HG03196 (cell line): ENCODE results near the gene RND2.

Experiments used
- ATAC-seq: cut with Tn5 transposase; IDR thresholded peaks from one replicate; pipeline ENCODE4 v1.9.1; 2021; ENCODE audit not compliant: unreplicated experiment

The RND2 gene

DNA sequence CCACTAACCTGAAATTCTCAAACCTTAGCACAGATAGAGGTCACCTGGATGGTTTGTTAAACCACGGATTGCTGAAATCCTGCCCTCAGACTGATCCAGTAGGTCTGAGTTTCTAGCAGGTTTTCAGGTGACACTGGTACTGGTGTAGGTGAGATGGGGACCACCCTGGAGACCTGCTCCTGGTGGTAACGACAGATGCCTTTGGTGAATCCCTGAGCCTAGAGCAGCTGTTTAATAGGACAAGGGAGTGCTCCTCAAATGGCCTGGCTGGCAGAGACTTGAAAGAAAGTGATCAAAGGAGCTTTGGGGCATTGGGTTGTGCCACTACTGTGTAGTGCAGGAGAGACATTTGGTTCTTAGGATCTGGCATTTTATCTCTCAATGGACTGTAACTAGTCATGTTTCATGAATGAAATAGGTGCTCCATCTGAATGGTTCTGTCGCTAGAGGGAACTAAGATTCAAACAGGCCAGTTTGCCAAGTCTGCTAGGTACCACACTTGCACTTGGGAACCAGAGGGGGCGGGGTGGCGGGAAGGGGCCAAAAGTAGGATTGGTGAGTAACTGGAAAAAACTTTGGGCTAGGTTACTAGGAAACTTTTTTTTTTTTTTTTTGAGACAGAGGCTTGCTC, 21.4 kb upstream of the RND2 start:
- no peak for ATAC-seq

DNA sequence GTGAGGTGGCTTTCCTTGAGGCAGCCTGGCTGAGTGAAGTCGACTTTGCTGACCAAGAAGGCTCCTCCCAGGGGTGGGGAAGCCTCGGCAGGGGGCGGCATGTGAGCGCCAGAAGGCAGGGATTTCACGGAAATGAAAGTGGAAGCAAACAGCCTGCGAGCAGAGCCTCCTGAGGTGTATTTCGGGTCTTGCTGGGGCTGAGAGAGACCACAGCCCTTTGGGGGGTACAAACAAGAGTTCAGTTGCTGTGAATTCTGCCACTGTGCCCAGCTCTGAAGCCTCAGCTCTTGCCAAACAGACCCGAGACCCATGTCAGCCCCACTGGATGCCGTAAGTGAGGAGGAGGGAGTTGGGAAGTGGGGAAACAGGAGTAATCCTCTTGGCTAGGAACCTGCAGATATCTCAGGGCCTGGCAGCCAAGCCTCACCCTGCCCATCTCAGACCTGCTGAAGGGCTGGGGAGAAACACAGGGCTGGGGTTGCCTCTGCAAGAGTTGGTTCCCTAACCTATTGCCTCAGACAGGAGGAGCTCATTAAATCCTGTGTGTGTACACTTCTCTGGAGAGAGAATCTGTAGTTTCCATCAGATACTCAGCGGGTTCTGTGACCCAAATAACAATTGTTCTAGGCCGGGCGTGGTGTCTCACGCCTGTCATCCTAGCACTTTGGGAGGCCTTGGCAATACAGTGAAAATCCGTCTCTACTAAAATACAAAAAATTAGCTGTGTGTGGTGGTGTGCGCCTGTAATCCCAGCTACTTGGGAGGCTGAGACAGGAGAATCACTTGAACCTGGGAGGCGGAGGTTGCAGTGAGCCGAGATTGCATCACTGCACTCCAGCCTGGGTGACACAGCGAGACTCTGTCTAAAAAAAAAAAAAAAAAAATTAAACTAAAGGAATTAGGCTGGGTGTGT, 18.1 kb upstream of the RND2 start, which contains the start of gene IFI35:
Gene IFI35 (plus strand): TSS at position 146 of the 913 bp plus-strand sequence. CDS start 164 bp downstream, at position 310.
- ATAC-seq, result peak; percentile 83

DNA sequence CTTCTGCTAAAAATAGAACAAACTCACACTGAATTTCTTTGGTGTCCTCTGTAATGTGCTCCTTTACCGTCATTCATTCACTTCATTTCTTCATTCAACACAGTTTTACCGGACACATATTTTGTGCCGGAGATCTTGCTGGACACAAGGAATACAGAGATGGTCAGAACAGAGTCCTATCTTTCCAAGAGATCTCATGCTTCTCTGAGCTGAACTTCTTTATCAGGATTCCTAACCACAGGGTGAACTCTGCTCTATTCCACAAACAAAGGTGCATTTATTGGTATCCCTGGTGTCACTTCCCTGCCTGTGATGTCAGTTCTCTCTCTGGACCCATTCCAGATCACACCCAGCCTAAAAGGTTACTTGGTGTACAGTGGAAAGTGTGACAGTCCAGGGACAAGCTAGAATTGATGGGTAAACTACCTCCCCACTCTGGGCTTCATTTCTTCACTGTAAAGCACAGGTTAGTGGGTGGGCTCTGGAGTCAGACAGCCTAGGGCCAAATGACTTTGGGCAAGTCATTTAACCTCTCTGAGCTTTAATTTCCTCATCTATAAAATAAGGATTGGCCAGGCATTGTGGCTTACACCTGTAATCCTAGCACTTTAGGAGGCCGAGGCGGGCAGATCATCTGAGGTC, 14.2 kb upstream of the RND2 start:
- ATAC-seq, result no peak

DNA sequence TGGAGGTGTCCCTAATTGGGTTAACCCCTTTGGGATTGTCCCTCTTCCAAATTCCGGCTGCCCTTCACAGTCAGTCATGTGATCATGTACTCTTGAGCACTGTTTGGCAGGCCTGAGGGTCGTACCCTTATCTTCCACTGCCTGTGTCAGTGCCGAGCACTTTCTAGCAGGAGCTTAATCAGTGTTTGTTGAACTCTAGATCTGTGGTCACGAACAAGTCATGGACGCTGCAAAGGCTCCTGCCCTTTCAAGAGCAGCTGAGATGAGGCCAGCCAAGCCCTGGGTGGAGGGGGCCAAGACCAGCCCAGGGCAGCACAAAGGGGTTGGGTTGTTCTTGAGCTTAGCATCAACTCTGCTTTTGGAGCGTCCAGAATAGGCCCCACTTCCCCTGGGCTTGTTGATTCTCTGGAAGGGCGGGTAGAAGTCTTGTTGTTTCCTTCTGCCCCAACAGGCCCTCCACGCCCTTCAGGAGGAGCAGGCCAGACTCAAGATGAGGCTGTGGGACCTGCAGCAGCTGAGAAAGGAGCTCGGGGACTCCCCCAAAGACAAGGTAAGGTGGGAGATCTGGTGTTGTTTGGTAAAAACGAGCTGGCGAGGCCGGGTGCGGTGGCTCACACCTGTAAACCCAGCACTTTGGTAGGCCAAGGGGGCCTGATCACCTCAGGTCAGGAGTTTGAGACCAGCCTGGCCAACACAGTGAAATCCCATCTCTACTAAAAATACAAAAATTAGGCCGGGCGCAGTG, 13.1 kb upstream of the RND2 start:
- no peak for ATAC-seq

DNA sequence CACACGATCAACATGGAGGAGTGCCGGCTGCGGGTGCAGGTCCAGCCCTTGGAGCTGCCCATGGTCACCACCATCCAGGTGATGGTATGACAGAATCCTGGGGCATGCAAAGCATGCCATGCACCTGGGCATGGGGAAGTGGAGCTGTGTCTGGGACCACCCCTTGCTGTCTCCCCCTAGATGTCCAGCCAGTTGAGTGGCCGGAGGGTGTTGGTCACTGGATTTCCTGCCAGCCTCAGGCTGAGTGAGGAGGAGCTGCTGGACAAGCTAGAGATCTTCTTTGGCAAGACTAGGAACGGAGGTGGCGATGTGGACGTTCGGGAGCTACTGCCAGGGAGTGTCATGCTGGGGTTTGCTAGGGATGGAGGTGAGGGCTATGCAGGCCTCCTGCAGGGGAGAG, 11.7 kb upstream of the RND2 start:
- no peak for ATAC-seq

DNA sequence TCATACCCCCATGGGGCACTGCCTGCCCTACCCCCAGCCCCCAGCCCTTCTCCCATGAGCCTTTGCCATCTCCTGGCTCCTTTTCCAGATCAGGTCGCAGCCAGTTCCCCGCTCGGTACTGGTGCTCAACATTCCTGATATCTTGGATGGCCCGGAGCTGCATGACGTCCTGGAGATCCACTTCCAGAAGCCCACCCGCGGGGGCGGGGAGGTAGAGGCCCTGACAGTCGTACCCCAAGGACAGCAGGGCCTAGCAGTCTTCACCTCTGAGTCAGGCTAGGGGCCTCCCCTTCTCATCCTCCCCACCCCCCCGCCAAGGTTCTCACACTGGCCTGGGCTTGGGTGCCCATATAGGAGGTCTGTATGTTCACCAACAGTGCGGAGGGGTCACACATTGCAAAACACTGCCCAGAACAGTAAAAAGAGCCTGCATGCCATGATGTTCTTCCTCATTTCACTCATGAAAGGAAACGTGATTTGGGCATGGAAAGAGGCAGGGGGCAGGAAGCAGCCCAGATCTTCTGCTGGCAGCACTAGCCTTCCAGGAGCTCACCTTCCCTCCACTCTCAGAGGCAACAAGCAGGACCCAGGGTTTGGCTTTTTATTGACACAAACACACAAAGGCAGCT, 10.9 kb upstream of the RND2 start:
- no peak for ATAC-seq

DNA sequence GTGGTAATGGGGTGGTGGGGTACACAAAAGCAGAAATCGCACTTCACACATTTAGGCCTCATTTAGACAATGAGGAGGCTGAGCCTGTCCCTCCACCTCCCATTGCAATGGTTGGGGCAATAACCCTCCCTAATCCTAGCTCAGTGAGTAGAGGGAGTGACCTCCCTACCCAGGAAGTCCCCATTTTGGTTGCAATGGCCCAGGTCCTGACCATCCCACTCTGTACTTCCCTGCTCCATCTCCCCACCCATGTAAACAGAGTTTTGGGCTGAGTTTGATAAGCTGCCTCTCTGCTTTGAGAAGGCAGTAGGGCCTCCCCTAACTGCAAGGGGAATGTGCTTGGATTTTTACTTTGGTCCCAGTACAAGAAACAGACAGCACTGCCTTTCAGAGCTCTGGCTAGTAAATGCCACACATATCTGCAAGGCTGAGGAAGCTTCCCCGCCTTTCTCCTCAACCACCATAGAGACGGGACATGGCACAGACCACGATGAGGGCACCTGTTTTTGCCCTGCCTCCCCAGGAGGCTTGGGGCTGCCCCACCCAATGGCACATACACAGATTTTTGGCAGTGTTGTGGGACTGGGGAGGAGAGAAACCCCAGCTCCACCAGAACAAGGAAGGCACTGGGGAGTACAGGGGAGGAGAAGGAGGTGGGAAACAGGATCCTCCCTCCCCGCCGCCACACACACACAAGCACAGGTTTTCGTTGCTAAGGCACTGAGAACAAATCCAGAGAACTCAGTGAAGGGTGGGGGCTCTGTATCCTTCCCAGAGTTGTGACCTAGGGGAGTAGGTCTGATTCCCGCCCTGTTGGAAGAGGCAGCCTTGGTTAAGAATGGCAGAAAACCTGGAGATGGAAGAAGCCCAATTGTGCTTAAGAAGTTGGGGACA, 10.1 kb upstream of the RND2 start:
- ATAC-seq, result no peak

DNA sequence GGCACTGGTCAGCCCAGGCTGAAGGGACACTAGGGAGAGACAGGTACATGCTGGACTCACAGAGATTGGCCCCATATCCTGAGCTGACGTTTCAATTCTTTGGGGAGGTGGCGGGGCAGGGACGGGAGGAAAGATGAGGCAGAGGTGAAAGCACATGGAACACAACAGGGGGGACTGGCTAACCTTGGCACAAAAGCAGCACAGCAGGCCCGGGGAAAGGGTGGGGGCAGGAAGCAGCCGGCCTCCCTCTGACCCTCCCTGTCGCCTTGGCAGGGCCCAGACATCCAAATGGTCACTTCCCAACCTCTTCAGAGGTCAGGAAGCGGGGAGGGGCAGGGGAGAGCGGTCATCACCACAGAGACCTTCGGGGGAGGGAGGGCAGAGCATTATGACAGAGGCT, 9.5 kb upstream of the RND2 start:
- ATAC-seq, result no peak

DNA sequence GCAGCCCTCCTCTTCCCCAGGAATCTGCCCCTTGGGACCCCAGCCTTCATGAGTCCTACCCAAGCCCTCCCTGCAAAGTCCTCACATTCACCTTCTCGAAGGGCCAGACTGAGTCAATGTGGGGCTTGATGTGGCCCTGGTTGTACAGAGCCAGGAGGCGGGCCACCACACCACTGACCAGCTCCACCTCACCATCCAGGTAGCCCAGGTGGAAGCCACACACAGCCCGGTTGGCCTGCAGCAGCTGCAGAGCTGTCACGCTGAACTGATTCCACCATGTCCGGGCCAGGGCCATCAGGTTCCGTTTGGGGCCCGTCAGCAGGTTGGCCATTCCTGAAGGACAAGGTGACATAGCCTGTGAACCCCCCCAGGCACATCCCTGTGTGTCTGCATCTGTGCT, 8.8 kb upstream of the RND2 start:
- ATAC-seq, result no peak

DNA sequence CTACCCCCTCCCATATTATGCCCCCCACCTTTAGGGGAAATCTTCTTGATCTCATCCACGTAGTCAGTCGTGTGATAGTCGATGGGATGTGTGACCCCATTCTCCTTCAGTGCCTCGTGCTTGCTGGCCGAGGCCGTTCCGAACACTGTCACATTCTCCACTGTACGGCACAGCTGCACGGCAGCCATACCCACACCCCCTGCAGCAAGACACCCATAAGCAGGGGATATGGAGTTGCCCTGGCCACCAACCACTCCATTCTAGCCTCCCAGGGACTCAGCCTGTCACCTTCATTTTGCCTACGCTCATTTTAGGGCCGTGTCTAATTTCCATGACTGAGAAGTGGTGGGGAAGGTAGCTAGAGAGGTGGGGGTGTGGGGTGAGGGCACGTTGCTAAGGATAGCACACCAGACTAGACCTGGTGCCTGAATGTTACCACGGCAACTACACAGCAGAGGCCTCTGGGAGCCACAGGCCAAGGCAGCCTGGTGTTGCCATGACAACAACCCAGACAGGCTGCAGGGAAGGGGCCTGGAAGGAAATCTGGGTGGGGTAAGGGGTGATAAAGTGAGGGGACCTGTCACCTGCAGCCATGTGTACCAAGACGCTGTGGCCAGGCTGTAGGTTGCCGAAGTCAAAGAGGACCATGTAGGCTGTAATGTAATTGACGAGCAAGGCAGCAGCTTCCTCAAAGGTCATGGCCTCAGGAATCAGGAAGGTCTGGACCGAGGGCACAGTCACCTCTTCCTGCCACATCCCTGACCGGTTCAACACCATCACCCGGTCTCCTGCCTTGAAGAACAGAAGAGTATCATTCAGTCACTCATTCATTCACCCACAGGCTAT, 6.8 kb upstream of the RND2 start:
- ATAC-seq, result no peak

DNA sequence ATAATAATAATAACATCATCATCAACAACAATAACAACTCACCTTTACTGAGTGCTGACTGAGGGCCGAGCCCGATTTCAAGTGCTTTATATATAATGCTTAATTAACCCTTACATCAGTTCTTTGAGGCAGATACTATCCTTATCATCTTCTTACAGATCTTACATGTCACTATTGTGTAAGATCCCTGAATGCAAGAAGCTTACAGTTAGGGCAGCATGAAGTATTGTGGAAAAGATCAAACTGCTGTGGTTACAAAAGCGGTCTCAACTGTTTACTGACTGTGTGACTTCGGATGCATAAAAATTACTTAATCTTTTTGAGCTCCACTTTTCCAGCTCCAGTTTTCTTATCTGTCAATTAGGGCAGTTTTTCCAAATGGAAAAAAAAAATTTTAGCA, 6.1 kb upstream of the RND2 start:
- no peak for ATAC-seq

DNA sequence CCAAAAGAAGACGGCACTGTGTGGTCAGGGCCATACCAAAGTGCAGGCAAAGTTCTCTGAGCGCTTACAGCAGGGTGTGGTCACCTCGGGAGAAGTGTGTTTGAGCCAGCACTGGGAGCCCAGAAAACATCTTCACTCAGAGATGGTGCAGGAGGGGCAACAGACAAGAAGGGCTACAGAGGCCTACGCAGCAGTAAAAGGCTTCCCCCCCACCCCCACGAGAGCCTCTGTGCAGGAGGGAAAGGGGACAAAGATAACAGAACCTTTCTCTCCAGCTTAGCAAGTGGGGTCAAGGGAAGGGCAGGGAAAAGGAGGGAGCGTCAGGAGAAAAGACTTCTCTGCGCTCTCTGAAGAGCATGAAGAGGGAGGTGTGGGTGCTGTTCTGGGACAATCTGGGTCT, 5.6 kb upstream of the RND2 start:
- ATAC-seq, result no peak

DNA sequence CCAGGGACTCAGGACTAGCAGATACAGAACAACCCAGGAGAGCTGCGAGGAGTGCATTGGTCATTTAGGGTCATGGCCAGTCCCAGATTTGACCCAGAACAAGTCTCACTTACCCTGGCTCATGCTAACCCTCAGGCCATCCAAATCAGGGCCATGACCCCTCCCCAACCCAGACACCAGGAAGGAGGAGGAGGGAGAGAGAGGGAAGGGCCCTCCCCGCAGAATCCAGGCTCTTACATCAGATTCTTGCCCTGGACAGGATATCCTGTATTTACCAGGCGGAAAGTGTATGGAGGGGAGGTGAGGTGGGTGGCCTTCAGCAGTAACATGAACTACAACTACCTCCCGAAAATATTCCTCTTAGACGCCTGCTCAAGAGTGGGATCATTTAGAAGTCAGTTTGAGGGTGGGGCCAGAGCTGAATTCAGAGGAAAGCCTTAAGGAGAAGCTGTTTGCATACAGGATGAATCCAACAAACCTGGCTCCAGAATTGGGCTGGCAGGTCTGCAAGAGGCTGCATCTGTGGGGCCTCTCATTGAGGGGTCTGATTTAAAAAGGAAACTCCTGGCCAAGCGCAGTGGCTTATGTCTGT, 4.9 kb upstream of the RND2 start:
- no peak for ATAC-seq

DNA sequence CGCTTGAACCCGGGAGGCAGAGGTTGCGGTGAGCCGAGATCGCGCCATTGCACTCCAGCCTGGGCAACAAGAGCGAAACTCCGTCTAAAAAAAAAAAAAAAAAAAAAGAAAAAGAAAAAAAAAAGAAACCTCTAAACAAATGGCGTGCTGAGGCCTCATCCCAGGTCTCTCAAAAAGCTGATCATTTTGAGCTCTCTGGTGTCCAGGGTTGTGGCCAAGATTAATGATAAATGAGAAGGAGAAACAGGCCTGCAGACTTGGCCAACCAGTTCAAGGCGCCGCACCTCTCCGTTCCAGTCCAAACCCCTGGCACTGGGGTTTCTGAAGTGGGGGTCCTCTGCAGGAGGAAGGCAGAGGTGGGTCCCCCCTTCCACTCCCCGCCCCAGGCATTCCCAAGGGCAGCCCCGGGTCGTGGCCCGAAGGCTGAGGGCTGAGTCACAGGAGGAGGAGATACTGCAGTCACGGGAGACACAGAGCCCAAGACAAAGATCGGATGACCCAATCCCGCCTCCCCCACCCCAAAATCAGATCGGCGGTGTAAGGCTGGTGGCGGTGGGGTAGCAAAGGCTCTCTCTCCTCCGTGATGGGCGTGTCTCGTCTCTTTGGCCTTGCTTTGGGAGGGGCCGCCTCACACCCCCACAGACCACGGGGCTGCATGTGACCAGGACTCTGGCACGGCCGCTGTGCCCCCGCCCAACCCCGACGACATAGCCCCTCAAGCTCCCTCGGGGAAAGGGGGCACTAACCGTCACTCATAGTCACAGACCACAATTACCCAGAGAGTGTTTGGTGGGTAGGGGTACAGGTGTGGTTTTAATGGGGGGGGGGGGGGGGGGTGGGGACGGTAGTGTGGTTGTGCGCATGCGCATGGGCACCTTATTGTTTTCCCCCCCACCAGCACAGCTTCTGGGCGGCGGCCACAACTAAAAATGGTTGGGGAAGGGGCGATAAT, 4.0 kb upstream of the RND2 start:
- ATAC-seq, result no peak

DNA sequence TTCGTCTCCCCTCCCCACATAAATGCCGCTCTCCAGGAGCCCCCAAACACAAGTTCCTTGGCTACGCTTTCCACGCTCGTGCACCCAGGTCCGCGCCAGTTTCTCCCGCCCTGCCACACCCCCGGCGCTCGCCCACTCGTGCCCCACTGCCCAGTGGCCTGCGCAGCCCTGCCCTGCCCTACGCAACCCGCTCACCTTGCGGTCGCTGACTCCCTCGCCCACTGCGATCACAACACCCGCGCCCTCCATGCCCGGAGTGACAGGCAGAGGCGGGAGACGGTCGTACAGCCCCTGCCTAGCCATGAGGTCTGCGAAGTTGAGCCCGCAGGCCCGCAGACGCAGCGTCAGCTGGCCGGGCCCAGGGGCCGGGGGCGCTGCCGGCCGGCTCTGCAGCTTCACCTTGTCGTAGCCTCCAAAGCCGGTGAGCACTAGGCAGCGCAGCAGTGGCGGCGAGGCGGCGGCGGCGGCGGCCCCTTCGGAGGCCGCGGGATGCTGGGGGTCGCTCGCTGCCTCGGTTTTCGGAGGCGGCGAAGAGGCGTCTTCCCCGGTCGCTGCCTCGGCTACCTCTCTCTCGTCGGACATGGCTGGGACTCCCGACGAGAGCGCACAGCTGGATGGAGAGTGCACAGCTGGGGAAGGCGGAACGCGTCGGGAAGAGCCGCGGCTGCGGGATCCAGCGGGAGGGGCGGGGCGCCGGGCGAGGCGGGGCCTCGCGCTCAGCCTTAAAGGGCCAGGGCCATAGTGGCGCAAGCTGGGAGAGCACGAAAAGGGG, 3.1 kb upstream of the RND2 start, which contains the start of gene VAT1:
Gene VAT1 (minus strand): TSS at position 645 of the 772 bp plus-strand sequence. CDS start 63 bp downstream, at position 582.
- no peak for ATAC-seq

DNA sequence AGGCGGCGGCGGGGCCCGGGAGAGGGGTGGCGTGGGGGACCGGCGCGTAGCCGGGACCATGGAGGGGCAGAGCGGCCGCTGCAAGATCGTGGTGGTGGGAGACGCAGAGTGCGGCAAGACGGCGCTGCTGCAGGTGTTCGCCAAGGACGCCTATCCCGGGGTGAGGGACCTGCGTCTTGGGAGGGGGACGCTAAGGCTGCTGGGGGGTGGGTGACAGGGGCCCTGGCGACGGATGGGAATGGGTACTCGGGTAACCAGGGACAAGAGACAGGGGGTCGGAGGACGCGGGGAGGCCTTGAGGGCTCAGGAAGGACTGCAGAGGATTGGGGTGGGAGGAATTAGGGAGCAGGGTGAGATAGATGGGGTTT, 243 bp downstream of the RND2 start:
- no peak for ATAC-seq
